ENCODE measurements around the gene DUSP2. TPM values are rescaled to one million over a fixed set of nuclear protein-coding genes. Genes with fewer than 3 reads are reported as not detected.
A peak's percentile ranks its signal among the peaks of the same experiment; 100 is the strongest.
"Not testable (repeated sequence)": the region's sequence is repeated elsewhere in the genome, so short reads cannot be mapped to it uniquely, and the experiment has no call there.

DUSP2 gene
- total RNA-seq, 1 donor: 3.3 TPM

GRCh38 chr2:96142217-96143113 lies 2.8 kb downstream of the DUSP2 start:
- H3K36me3 ChIP-seq (ENCODE audit: insufficient read depth, low read length): no peaks in the 10 kb centered on the region
- TF ChIP-seq CTCF (IDR thresholded peaks at IDR 0.05; ENCODE audit: extremely low read depth, low read depth, low read length): no peak
- DNase-seq (ENCODE audit: insufficient read length, low spot score, missing footprints): peak; percentile 71
- H2AFZ ChIP-seq (ENCODE audit: low read length): no peak overlapping the region
- H3K4me3 ChIP-seq (ENCODE audit: insufficient read depth, low read length): no peak overlapping the region
- no peak overlapping the region for H3K27ac ChIP-seq (ENCODE audit: low read depth, low read length)
- no peak overlapping the region for H3K4me2 ChIP-seq (ENCODE audit: insufficient read depth, low read length)
- peaks cover 24% of the 10 kb centered on the region for H3K4me1 ChIP-seq (ENCODE audit: insufficient read depth, low read length)
- H3K27me3 ChIP-seq (ENCODE audit: insufficient read depth, low read length): no peaks in the 10 kb centered on the region
- peaks cover 5% of the 10 kb centered on the region for H3K79me2 ChIP-seq (ENCODE audit: insufficient read depth, low read length)
- H4K20me1 ChIP-seq (ENCODE audit: insufficient read depth, low read length): peaks cover 4% of the 10 kb centered on the region
- H3K9me3 ChIP-seq (ENCODE audit: low read depth, low read length): no peaks in the 10 kb centered on the region

- not testable (repeated sequence) for H3K27me3 ChIP-seq (ENCODE audit: insufficient read depth, low read length); H3K27ac ChIP-seq (ENCODE audit: low read depth, low read length); H3K79me2 ChIP-seq (ENCODE audit: insufficient read depth, low read length); H4K20me1 ChIP-seq (ENCODE audit: insufficient read depth, low read length); DNase-seq (ENCODE audit: insufficient read length, low spot score, missing footprints); H3K36me3 ChIP-seq (ENCODE audit: insufficient read depth, low read length); H3K4me2 ChIP-seq (ENCODE audit: insufficient read depth, low read length); H3K4me3 ChIP-seq (ENCODE audit: insufficient read depth, low read length); H3K9me3 ChIP-seq (ENCODE audit: low read depth, low read length); H2AFZ ChIP-seq (ENCODE audit: low read length)
- peaks cover 16% of the 10 kb centered on the region for H3K4me1 ChIP-seq (ENCODE audit: insufficient read depth, low read length)
Observed at GRCh38 chr2:96141624-96141967, 3.6 kb downstream of the DUSP2 start.

GRCh38 chr2:96140941-96141623 lies 4.2 kb downstream of the DUSP2 start:
- Histone ChIP-seq H3K36me3 (ENCODE audit: insufficient read depth, low read length) (no peaks in the 10 kb centered on the region), H3K27me3 (ENCODE audit: insufficient read depth, low read length) (peaks cover 1% of the 10 kb centered on the region), H3K4me1 (ENCODE audit: insufficient read depth, low read length) (peaks cover 14% of the 10 kb centered on the region), H3K4me3 (ENCODE audit: insufficient read depth, low read length) (no peak overlapping the region), H3K9me3 (ENCODE audit: low read depth, low read length) (no peaks in the 10 kb centered on the region), H3K4me2 (ENCODE audit: insufficient read depth, low read length) (no peak overlapping the region), H4K20me1 (ENCODE audit: insufficient read depth, low read length) (peaks cover 5% of the 10 kb centered on the region), H2AFZ (ENCODE audit: low read length) (no peak overlapping the region), H3K27ac (ENCODE audit: low read depth, low read length) (no peak overlapping the region), H3K79me2 (ENCODE audit: insufficient read depth, low read length) (peaks cover 5% of the 10 kb centered on the region)
- peak; percentile 82 for DNase-seq (ENCODE audit: insufficient read length, low spot score, missing footprints)
- no peak for TF ChIP-seq CTCF (IDR thresholded peaks at IDR 0.05; ENCODE audit: extremely low read depth, low read depth, low read length)

- DNase-seq (ENCODE audit: insufficient read length, low spot score, missing footprints): peak; percentile 54
- no peaks in the 10 kb centered on the region for H3K9me3 ChIP-seq (ENCODE audit: low read depth, low read length)
- H4K20me1 ChIP-seq (ENCODE audit: insufficient read depth, low read length): peaks cover 5% of the 10 kb centered on the region
- peaks cover 1% of the 10 kb centered on the region for H3K79me2 ChIP-seq (ENCODE audit: insufficient read depth, low read length)
- no peak overlapping the region for H3K4me2 ChIP-seq (ENCODE audit: insufficient read depth, low read length)
- no peak overlapping the region for H2AFZ ChIP-seq (ENCODE audit: low read length)
- H3K4me1 ChIP-seq (ENCODE audit: insufficient read depth, low read length): peaks cover 3% of the 10 kb centered on the region
- no peak overlapping the region for H3K27ac ChIP-seq (ENCODE audit: low read depth, low read length)
- H3K27me3 ChIP-seq (ENCODE audit: insufficient read depth, low read length): peaks cover 5% of the 10 kb centered on the region
- no peak overlapping the region for H3K4me3 ChIP-seq (ENCODE audit: insufficient read depth, low read length)
- H3K36me3 ChIP-seq (ENCODE audit: insufficient read depth, low read length): no peaks in the 10 kb centered on the region
- no peak for TF ChIP-seq CTCF (IDR thresholded peaks at IDR 0.05; ENCODE audit: extremely low read depth, low read depth, low read length)
Observed at GRCh38 chr2:96139181-96139758, 6.0 kb downstream of the DUSP2 start.

Data from osteoblast (primary cell).